HCT116 (cell line): ENCODE data around the gene ASPG.

Experiments used
- CTCF ChIP-seq, 3 experiments: fragments of 200-600 bp in 1 of 3; sonication (generic) in 1 of 3; IDR thresholded peaks in 2 of 3; conservative IDR thresholded peaks in 1 of 3; 2 replicates each; pipeline ENCODE4 v1.5.1; 2012 to 2017; ENCODE audit warnings: low read depth in 2 of 3, low read length in 2 of 3, antibody characterized with exemption in 1 of 3, borderline replicate concordance in 1 of 3, control low read depth in 1 of 3, mild to moderate bottlenecking in 1 of 3, mixed read lengths in 1 of 3, mixed run types in 1 of 3, moderate library complexity in 1 of 3; ENCODE audit not compliant: insufficient read depth in 1 of 3
- POLR2A ChIP-seq: IDR thresholded peaks from 2 replicates; pipeline ENCODE4 v1.7.0; 2011; ENCODE audit warnings: borderline replicate concordance; ENCODE audit not compliant: insufficient read depth, insufficient read length; ENCODE audit errors: extremely low read depth

DNA sequence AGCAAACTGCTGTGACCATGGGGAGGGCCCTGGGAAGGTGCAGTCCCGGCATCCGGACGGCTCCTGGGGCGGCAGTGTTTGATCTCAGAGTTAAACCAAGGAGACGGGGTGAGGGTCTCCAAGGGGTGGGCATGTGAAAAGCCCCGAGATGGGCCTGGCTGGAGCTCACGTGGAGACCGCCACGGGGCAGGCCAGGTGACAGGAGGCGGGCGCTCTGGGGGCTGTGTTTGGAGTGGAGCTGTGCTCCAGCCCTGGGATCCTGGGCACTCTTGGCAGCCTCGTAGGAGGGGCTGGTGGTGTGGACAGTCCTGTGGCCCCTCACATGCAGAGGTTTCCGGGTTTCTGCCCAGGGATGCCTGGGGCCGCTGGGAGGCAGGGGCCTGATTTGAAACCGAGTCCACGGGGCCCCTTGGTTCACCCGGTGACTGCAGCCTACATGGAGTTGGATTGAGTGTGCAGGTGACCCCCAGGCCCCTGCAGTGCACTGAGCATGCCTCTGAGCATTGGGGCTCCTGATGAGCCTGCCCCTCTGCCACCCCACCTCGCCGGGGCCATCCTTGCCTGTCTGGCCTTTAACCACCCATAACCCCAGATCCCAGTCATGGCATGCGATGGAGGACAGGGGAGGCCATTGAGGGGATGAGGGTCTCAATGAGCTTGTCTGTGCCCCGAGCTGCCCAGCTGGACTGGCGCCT is 61.3 kb downstream of the ASPG start:
- TF ChIP-seq CTCF (IDR thresholded peaks at IDR 0.05 in 2 of 3, conservative IDR thresholded peaks at IDR 0.05 in 1 of 3; ENCODE audit: borderline replicate concordance in 1 of 3, insufficient read depth in 1 of 3, low read depth in 2 of 3, low read length in 2 of 3), result no peak
- TF ChIP-seq POLR2A, result no peak
